Gastroesophageal sphincter (tissue), 3 donors: Measurements from ENCODE around the gene RNF224.

Experiments
- EP300 ChIP-seq: sonication (generic); formaldehyde crosslinking; IDR thresholded peaks from one replicate; pipeline ENCODE4 v1.6.1; 2017; ENCODE audit warnings: antibody characterized with exemption, mild to moderate bottlenecking
- POLR2A ChIP-seq, 2 donors: fragments of 450-650 bp; IDR thresholded peaks; one replicate each; pipeline ENCODE4 v1.6.1; 2017; ENCODE audit warnings: antibody characterized with exemption in 2 of 2, mild to moderate bottlenecking in 2 of 2, moderate library complexity in 1 of 2
- POLR2AphosphoS5 ChIP-seq: sonication (generic); formaldehyde crosslinking; IDR thresholded peaks from one replicate; pipeline ENCODE4 v1.6.1; 2017; ENCODE audit warnings: antibody characterized with exemption
- TF ChIP-seq, protein P1 (sequence below), 4 experiments: fragments of 200-600 bp in 2 of 4; fragments of 450-650 bp in 2 of 4; sonication (generic) in 1 of 4; IDR thresholded peaks; one replicate each; pipeline ENCODE4 v1.5.1; 2017 to 2019; ENCODE audit warnings: antibody characterized with exemption in 4 of 4, mild to moderate bottlenecking in 2 of 4, moderate library complexity in 2 of 4

DNA sequence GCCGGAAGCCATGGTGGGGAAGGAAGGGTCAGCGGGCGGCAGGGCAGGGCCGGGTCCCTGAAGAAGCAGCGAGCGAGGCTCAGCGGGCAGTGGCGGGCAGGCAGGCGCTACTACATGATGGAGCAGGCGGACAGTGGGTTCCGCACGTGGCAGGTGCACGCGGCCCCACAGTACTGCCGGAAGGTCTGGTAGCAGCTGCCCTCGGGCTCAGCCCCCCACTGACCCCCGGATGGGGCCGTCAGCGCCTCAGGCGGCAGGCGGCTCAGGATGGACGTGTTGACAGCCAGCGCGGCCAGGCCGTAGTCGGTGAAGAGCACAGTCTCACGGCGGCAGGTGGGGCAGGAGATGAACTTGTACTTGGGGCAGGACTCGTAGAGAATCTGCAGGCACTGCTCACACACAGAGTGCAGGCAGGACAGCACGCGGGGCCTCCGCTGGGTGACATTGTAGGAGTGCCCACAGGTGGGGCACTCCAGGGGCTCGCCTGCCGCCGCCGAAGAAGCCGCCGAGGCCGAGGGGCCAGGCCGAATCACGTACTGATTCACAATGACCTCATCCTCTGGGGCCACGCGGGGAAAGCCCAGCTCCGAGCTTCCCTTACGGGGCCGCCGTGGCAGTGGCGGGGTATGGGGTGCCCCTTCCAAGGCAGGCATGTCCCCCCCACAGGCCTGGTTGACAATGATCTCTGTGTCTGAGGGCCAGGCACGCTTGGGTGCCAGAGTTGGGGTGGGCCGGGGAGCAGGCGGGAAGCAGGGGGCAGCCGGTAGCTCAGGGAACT is 6.8 kb upstream of the RNF224 start:
- TF ChIP-seq, protein P1, sequence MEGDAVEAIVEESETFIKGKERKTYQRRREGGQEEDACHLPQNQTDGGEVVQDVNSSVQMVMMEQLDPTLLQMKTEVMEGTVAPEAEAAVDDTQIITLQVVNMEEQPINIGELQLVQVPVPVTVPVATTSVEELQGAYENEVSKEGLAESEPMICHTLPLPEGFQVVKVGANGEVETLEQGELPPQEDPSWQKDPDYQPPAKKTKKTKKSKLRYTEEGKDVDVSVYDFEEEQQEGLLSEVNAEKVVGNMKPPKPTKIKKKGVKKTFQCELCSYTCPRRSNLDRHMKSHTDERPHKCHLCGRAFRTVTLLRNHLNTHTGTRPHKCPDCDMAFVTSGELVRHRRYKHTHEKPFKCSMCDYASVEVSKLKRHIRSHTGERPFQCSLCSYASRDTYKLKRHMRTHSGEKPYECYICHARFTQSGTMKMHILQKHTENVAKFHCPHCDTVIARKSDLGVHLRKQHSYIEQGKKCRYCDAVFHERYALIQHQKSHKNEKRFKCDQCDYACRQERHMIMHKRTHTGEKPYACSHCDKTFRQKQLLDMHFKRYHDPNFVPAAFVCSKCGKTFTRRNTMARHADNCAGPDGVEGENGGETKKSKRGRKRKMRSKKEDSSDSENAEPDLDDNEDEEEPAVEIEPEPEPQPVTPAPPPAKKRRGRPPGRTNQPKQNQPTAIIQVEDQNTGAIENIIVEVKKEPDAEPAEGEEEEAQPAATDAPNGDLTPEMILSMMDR (IDR thresholded peaks at IDR 0.05), result no peak
- no peak for TF ChIP-seq POLR2AphosphoS5
- TF ChIP-seq POLR2A (IDR thresholded peaks at IDR 0.05), result no peak
- no peak for TF ChIP-seq EP300
